PC-3 (cell line): ENCODE measurements around the gene ADGRG6.

Source experiments
- EZH2 ChIP-seq: fragments of 300-600 bp; sonication (generic); IDR thresholded peaks from one replicate; pipeline ENCODE4 v1.6.1; 2017; ENCODE audit warnings: antibody characterized with exemption, mild to moderate bottlenecking, low read length; ENCODE audit not compliant: unreplicated experiment
- EZH2phosphoT487 ChIP-seq: fragments of 300-600 bp; sonication (generic); IDR thresholded peaks from 2 replicates; pipeline ENCODE4 v1.6.1; 2018; ENCODE audit warnings: mild to moderate bottlenecking, antibody characterized with exemption, low read length, borderline replicate concordance
- TF ChIP-seq, protein P1 (sequence below): fragments of 300-600 bp; sonication (generic); conservative IDR thresholded peaks from 2 replicates; pipeline ENCODE4 v1.5.1; 2017; ENCODE audit warnings: antibody characterized with exemption, low read depth, mild to moderate bottlenecking, low read length

DNA sequence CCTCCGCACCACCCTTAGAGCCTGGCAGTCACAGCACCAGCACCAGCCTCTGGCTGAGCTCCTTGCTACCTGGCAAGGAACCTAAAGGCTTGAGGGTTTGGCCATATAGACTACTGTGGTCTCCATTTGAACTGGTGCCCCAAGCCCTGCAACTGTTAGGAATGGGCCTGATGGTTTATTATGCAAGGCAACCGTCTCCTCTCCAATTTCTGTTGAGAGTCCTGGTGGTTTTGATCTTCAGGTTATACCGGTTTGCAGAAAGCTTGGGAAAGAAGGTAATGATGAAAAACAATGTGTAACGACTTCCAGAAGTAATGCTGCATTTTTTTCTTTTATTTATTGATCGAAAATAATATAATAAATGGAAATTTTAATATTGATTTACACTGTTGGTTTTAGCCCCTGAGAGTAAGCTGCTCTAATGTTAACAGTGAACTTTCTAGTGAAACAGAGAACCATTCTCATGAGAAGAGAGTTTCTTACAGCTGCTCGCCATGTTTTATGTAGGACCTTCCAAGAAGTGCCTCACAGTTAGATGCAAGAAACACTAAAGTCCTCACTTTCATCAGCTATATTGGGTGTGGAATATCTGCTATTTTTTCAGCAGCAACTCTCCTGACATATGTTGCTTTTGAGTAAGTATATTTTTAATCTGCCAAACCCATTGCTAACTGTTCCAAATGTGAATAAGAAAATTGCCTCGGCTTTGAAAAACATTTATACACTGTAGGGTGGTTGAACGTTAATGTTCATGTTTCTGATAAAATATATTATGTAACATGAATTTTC is 112.8 kb downstream of the ADGRG6 start:
- TF ChIP-seq, protein P1, sequence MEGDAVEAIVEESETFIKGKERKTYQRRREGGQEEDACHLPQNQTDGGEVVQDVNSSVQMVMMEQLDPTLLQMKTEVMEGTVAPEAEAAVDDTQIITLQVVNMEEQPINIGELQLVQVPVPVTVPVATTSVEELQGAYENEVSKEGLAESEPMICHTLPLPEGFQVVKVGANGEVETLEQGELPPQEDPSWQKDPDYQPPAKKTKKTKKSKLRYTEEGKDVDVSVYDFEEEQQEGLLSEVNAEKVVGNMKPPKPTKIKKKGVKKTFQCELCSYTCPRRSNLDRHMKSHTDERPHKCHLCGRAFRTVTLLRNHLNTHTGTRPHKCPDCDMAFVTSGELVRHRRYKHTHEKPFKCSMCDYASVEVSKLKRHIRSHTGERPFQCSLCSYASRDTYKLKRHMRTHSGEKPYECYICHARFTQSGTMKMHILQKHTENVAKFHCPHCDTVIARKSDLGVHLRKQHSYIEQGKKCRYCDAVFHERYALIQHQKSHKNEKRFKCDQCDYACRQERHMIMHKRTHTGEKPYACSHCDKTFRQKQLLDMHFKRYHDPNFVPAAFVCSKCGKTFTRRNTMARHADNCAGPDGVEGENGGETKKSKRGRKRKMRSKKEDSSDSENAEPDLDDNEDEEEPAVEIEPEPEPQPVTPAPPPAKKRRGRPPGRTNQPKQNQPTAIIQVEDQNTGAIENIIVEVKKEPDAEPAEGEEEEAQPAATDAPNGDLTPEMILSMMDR: no peak
- TF ChIP-seq EZH2phosphoT487 (no peak), EZH2 (no peak)
